Osteoblast (primary cell): ENCODE data around the gene SMIM1. TPM values are rescaled to one million over a fixed set of nuclear protein-coding genes. Genes with fewer than 3 reads are reported as not detected.

Experiments used
- DNase-seq: peaks from one replicate; pipeline ENCODE4 v3.0.0; 2011; ENCODE audit warnings: low spot score, mixed read lengths; ENCODE audit not compliant: insufficient read length; ENCODE audit errors: missing footprints
- H2AFZ ChIP-seq: 2 replicates; pipeline ENCODE4 v1.6.0; 2011; ENCODE audit warnings: mild to moderate bottlenecking, low read length
- H3K27ac ChIP-seq: 2 replicates; pipeline ENCODE4 v1.5.1; 2011; ENCODE audit warnings: mild to moderate bottlenecking, low read depth, low read length, moderate library complexity
- H3K27me3 ChIP-seq: 2 replicates; pipeline ENCODE4 v1.6.0; 2012; ENCODE audit warnings: mild to moderate bottlenecking, control low read depth, inconsistent platforms, low read length, moderate library complexity; ENCODE audit not compliant: insufficient read depth
- H3K36me3 ChIP-seq: 2 replicates; pipeline ENCODE4 v1.5.1; 2011; ENCODE audit warnings: mild to moderate bottlenecking, low read length, control low read depth, moderate library complexity; ENCODE audit not compliant: insufficient read depth
- H3K4me1 ChIP-seq: 2 replicates; pipeline ENCODE4 v1.5.1; 2011; ENCODE audit warnings: mild to moderate bottlenecking, low read length, control low read depth, moderate library complexity; ENCODE audit not compliant: insufficient read depth
- H3K4me2 ChIP-seq: 2 replicates; pipeline ENCODE4 v1.6.0; 2011; ENCODE audit warnings: mild to moderate bottlenecking, low read length; ENCODE audit not compliant: insufficient read depth
- H3K4me3 ChIP-seq: fragments of 200-600 bp; sonication (generic); 3 replicates; pipeline ENCODE4 v1.5.1; 2012; ENCODE audit warnings: mild to moderate bottlenecking, low read length, inconsistent platforms; ENCODE audit not compliant: insufficient read depth
- H3K79me2 ChIP-seq: 2 replicates; pipeline ENCODE4 v1.6.0; 2012; ENCODE audit warnings: mild to moderate bottlenecking, low read length, control low read depth, inconsistent platforms; ENCODE audit not compliant: insufficient read depth
- H3K9me3 ChIP-seq: 2 replicates; pipeline ENCODE4 v1.5.1; 2011; ENCODE audit warnings: low read depth, low read length, control low read depth
- H4K20me1 ChIP-seq: 2 replicates; pipeline ENCODE4 v1.6.0; 2012; ENCODE audit warnings: mild to moderate bottlenecking, low read length, control low read depth; ENCODE audit not compliant: insufficient read depth
- small RNA-seq: library from RNA; depleted of rRNA; stranded (forward); fragments of <200 nt; gene quantifications from one replicate; pipeline ENCODE3, GENCODE V24; 2012
- total RNA-seq: library from RNA; depleted of rRNA; stranded (reverse); fragments of >200 nt; gene quantifications from 2 replicates; pipeline ENCODE4 v1.2.3, GENCODE V29; 2012
- TF ChIP-seq, protein P1 (sequence below): IDR thresholded peaks from 2 replicates; pipeline ENCODE4 v1.5.1; 2011; ENCODE audit warnings: mild to moderate bottlenecking, low read depth, low read length, moderate library complexity; ENCODE audit errors: extremely low read depth

The SMIM1 gene
- total RNA-seq, 1 donor: not detected

DNA sequence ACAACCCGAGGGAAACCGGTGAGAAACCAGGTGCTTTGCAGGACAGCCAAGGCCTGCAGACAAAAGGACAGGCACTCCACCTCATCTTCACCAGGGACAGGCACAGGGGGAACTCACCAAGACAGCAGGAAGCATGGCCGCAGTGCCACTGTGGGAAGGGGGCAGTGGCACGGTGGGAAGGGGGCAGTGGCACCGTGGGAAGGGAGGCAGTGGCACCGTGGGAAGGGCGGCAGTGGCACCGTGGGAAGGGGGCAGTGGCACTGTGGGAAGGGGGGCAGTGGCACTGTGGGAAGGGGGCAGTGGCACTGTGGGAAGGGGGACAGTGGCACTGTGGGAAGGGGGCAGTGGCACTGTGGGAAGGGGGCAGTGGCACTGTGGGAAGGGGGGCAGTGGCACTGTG is 52.1 kb downstream of the SMIM1 start:
- no peak overlapping the region for H3K4me3 ChIP-seq
- no peaks in the 10 kb centered on the region for H3K4me1 ChIP-seq
- no peaks in the 10 kb centered on the region for H3K79me2 ChIP-seq
- no peak overlapping the region for H3K4me2 ChIP-seq
- TF ChIP-seq, protein P1, sequence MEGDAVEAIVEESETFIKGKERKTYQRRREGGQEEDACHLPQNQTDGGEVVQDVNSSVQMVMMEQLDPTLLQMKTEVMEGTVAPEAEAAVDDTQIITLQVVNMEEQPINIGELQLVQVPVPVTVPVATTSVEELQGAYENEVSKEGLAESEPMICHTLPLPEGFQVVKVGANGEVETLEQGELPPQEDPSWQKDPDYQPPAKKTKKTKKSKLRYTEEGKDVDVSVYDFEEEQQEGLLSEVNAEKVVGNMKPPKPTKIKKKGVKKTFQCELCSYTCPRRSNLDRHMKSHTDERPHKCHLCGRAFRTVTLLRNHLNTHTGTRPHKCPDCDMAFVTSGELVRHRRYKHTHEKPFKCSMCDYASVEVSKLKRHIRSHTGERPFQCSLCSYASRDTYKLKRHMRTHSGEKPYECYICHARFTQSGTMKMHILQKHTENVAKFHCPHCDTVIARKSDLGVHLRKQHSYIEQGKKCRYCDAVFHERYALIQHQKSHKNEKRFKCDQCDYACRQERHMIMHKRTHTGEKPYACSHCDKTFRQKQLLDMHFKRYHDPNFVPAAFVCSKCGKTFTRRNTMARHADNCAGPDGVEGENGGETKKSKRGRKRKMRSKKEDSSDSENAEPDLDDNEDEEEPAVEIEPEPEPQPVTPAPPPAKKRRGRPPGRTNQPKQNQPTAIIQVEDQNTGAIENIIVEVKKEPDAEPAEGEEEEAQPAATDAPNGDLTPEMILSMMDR: no peak
- H3K27me3 ChIP-seq: no peaks in the 10 kb centered on the region
- no peaks in the 10 kb centered on the region for H3K9me3 ChIP-seq
- peaks cover 40% of the 10 kb centered on the region for H3K36me3 ChIP-seq
- DNase-seq: no peak
- H3K27ac ChIP-seq: no peak overlapping the region
- no peaks in the 10 kb centered on the region for H4K20me1 ChIP-seq
- H2AFZ ChIP-seq: no peak overlapping the region

DNA sequence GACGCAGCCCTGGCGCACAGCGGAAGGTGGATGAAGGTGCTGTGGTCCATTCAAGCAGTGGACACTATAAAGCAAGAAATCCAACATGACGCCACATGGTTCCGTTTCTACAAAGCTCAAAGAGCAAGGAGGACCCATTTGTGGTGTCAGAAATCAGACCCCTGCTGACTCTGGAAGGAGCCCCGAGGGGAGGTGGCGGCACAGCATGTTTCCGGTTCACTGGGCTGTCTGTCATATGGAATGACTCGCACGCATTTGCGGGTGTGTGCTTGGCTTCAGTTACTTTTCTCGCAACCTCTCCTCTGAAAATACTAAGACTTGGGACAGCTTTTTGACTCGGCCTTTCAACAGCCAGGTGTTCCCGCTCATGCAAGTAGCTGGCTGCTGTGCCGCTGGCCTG is 52.8 kb downstream of the SMIM1 start:
- H3K4me3 ChIP-seq: no peak overlapping the region
- no peak for DNase-seq

More for the DNA sequence above, 52.8 kb downstream of the SMIM1 start:
- H3K27me3 ChIP-seq: no peaks in the 10 kb centered on the region
- no peaks in the 10 kb centered on the region for H4K20me1 ChIP-seq
- TF ChIP-seq, protein P1: no peak
- H3K36me3 ChIP-seq: peaks cover 42% of the 10 kb centered on the region
- H3K9me3 ChIP-seq: no peaks in the 10 kb centered on the region
- H3K79me2 ChIP-seq: no peaks in the 10 kb centered on the region
- H3K4me1 ChIP-seq: no peaks in the 10 kb centered on the region
- no peak overlapping the region for H3K27ac ChIP-seq
- H2AFZ ChIP-seq: no peak overlapping the region
- H3K4me2 ChIP-seq: no peak overlapping the region

Small RNAs within 50 kb of the gene (small RNA-seq; reads per million reads assigned to genes)
- gene RF02197 (not detected), gene RN7SL574P (not detected)

Other genes starting within 250 kb of the SMIM1 start
- gene MEGF6, start 161.2 kb upstream of the SMIM1 start, total RNA-seq: 61.9 and 85.4 TPM in 2 replicates
- gene TPRG1L, start 147.7 kb upstream of the SMIM1 start, total RNA-seq: 30.9 and 35.8 TPM in 2 replicates
- gene WRAP73, start 122.6 kb upstream of the SMIM1 start, total RNA-seq: 9.8 and 12.4 TPM in 2 replicates
- not detected in 2 replicates for gene TP73, start 120.2 kb upstream of the SMIM1 start, total RNA-seq
- gene CCDC27, start 20.3 kb upstream of the SMIM1 start, total RNA-seq: not detected in 2 replicates
- 24.5 and 30.0 TPM in 2 replicates for gene LRRC47, start 23.7 kb downstream of the SMIM1 start, total RNA-seq
- gene CEP104, start 84.5 kb downstream of the SMIM1 start, total RNA-seq: 21.5 and 21.7 TPM in 2 replicates
- gene DFFB, start 84.7 kb downstream of the SMIM1 start, total RNA-seq: 5.1 and 8.3 TPM in 2 replicates
- 27.1 and 29.3 TPM in 2 replicates for gene C1orf174, start 127.5 kb downstream of the SMIM1 start, total RNA-seq